GM19239 (cell line): ENCODE results near the gene LY6G5B.

Experiments
- DNase-seq: peaks from one replicate; pipeline ENCODE4 v3.0.0; 2011; ENCODE audit warnings: low spot score; ENCODE audit not compliant: insufficient read length
- FAIRE-seq: peaks from 2 replicates; lab custom pipeline; 2011; peaks lifted over from hg19 to GRCh38; lab: Jason Lieb, UNC

Gene LY6G5B

GRCh38 chr6:31661262-31662123 lies 8.3 kb upstream of the LY6G5B start:
- FAIRE-seq (no peak), DNase-seq (peak; percentile 40)

- DNase-seq (no peak), FAIRE-seq (no peak)
These were observed 7.6 kb upstream of the LY6G5B start for GRCh38 chr6:31662124-31662723.

GRCh38 chr6:31663126-31663960 lies 6.4 kb upstream of the LY6G5B start:
- DNase-seq: no peak
- no peak for FAIRE-seq

GRCh38 chr6:31663961-31664789 lies 5.6 kb upstream of the LY6G5B start:
- FAIRE-seq (no peak), DNase-seq (no peak)

GRCh38 chr6:31664790-31665500 lies 4.8 kb upstream of the LY6G5B start, which contains the start of gene GPANK1:
GPANK1 (minus strand) TSS chr6:31664997; CDS start chr6:31664478, 519 bp downstream.
- DNase-seq (peak; percentile 57), FAIRE-seq (peak; percentile 91)

- peak; percentile 92 for DNase-seq
- peak; percentile 94 for FAIRE-seq
These were observed 4.1 kb upstream of the LY6G5B start, which contains the start of gene CSNK2B for GRCh38 chr6:31665501-31666336. CSNK2B (plus strand) TSS chr6:31666080; CDS start chr6:31666832, 752 bp downstream.

- no peak for DNase-seq
- FAIRE-seq: no peak
These were observed 3.3 kb upstream of the LY6G5B start for GRCh38 chr6:31666337-31666965.

GRCh38 chr6:31676322-31676903 lies 6.6 kb downstream of the LY6G5B start:
- DNase-seq (no peak), FAIRE-seq (no peak)

GRCh38 chr6:31676904-31677303 lies 7.1 kb downstream of the LY6G5B start:
- DNase-seq (no peak), FAIRE-seq (no peak)

- FAIRE-seq: no peak
- no peak for DNase-seq
These were observed 8.2 kb downstream of the LY6G5B start for GRCh38 chr6:31677955-31678354.

- peak; percentile 53 for DNase-seq
- FAIRE-seq: peak; percentile 90
These were observed 10.7 kb downstream of the LY6G5B start, which contains the start of gene LY6G5C for GRCh38 chr6:31680226-31681134. LY6G5C (minus strand) TSS chr6:31681067; CDS start chr6:31680373, 694 bp downstream.

GRCh38 chr6:31681135-31681671 lies 11.4 kb downstream of the LY6G5B start:
- peak; percentile 67 for FAIRE-seq
- peak; percentile 65 for DNase-seq

- DNase-seq (no peak), FAIRE-seq (no peak)
These were observed 13.8 kb downstream of the LY6G5B start for GRCh38 chr6:31683591-31683990.

- FAIRE-seq (no peak), DNase-seq (no peak)
These were observed 16.7 kb downstream of the LY6G5B start for GRCh38 chr6:31686483-31686882.

GRCh38 chr6:31687321-31687720 lies 17.5 kb downstream of the LY6G5B start:
- FAIRE-seq: no peak

More at GRCh38 chr6:31687321-31687720, 17.5 kb downstream of the LY6G5B start:
- no peak for DNase-seq
